ENCODE measurements around the gene JAM3. TPM values are rescaled to one million over a fixed set of nuclear protein-coding genes. Genes with fewer than 3 reads are reported as not detected.
"Not testable (repeated sequence)": the region's sequence is repeated elsewhere in the genome, so short reads cannot be mapped to it uniquely, and the experiment has no call there.

JAM3 gene
- total and polyA plus RNA-seq, 2 donors (not counting 1 experiment from before 2014, with no cell fraction given), result 13.5 to 29.6 TPM

GRCh38 chr11:134110252-134110815, 41.5 kb downstream of the JAM3 start:
- Histone ChIP-seq H3K27me3 (replicated peaks in 1 of 4; ENCODE audit: control extremely low read depth in 1 of 4, control insufficient read depth in 3 of 4, insufficient read depth in 4 of 4, low read length in 3 of 4) (no peaks in the 10 kb centered on the region), H4K20me1 (ENCODE audit: control insufficient read depth, insufficient read depth, low read length, poor library complexity, severe bottlenecking) (no peaks in the 10 kb centered on the region), H3K9ac (ENCODE audit: low read length) (no peak overlapping the region), H3K4me3 (ENCODE audit: control extremely low read depth in 1 of 5, extremely low read depth in 1 of 5, insufficient read depth in 1 of 5, low read depth in 2 of 5, low read length in 4 of 5) (no peak overlapping the region), H3K4me1 (ENCODE audit: control insufficient read depth in 2 of 2, insufficient read depth in 2 of 2, low read length in 2 of 2) (no peaks in the 10 kb centered on the region), H3K9me3 (ENCODE audit: control extremely low read depth in 1 of 3, control insufficient read depth in 2 of 3, insufficient read depth in 1 of 3, low read length in 2 of 3) (peaks cover 2 to 8% (median 8%) of the 10 kb centered on the region in 3 donors), H3K79me2 (ENCODE audit: control insufficient read depth, insufficient read depth, low read length) (no peaks in the 10 kb centered on the region), H3K4me2 (replicated peaks; ENCODE audit: low read depth, low read length, poor library complexity, severe bottlenecking) (no peak overlapping the region), H3K36me3 (replicated peaks in 1 of 2; ENCODE audit: control extremely low read depth in 1 of 2, control insufficient read depth in 1 of 2, extremely low read depth in 1 of 2, insufficient read depth in 2 of 2, low read length in 1 of 2) (no peaks in the 10 kb centered on the region), H3K27ac (ENCODE audit: low read length in 2 of 2) (no peak overlapping the region), H2AFZ (ENCODE audit: insufficient read depth, low read depth, low read length, poor library complexity, severe bottlenecking) (no peak overlapping the region)
- DNase-seq, result no peak
- WGBS (ENCODE audit: insufficient coverage), result no CpG with 5 or more reads among the region's 5 CpGs
- TF ChIP-seq EZH2 (IDR thresholded peaks at IDR 0.05; ENCODE audit: borderline replicate concordance, insufficient read depth, low read depth, low read length, poor library complexity, severe bottlenecking) (no peak), CTCF (IDR thresholded peaks at IDR 0.05) (no peak)
- H3K4me1 Mint-ChIP-seq, result no peaks in the 10 kb centered on the region
- H3K4me3 Mint-ChIP-seq, result no peak overlapping the region
- POLR2A ChIA-PET, result no interaction called here
- intact Hi-C loops (cut with micrococcal nuclease), result no loop called here
- CTCF ChIA-PET, result no interaction called here
- H3K9me3 Mint-ChIP-seq (ENCODE audit: insufficient read depth), result peaks cover 9% of the 10 kb centered on the region
- no peak overlapping the region for H3K27ac Mint-ChIP-seq
- H3K27me3 Mint-ChIP-seq, result no peaks in the 10 kb centered on the region
- no peak for ATAC-seq (ENCODE audit: low read depth)

- intact Hi-C loops (cut with micrococcal nuclease); CTCF ChIA-PET; H3K4me2 ChIP-seq (replicated peaks; ENCODE audit: low read depth, low read length, poor library complexity, severe bottlenecking); H4K20me1 ChIP-seq (ENCODE audit: control insufficient read depth, insufficient read depth, low read length, poor library complexity, severe bottlenecking); ATAC-seq (ENCODE audit: low read depth); POLR2A ChIA-PET; H2AFZ ChIP-seq (ENCODE audit: insufficient read depth, low read depth, low read length, poor library complexity, severe bottlenecking); H3K4me3 ChIP-seq (ENCODE audit: control extremely low read depth in 1 of 5, extremely low read depth in 1 of 5, insufficient read depth in 1 of 5, low read depth in 2 of 5, low read length in 4 of 5); H3K9me3 ChIP-seq (ENCODE audit: control extremely low read depth in 1 of 3, control insufficient read depth in 2 of 3, insufficient read depth in 1 of 3, low read length in 2 of 3); H3K27me3 Mint-ChIP-seq; DNase-seq; H3K27me3 ChIP-seq (replicated peaks in 1 of 4; ENCODE audit: control extremely low read depth in 1 of 4, control insufficient read depth in 3 of 4, insufficient read depth in 4 of 4, low read length in 3 of 4); H3K27ac ChIP-seq (ENCODE audit: low read length in 2 of 2); H3K9ac ChIP-seq (ENCODE audit: low read length); H3K36me3 ChIP-seq (replicated peaks in 1 of 2; ENCODE audit: control extremely low read depth in 1 of 2, control insufficient read depth in 1 of 2, extremely low read depth in 1 of 2, insufficient read depth in 2 of 2, low read length in 1 of 2); H3K4me1 ChIP-seq (ENCODE audit: control insufficient read depth in 2 of 2, insufficient read depth in 2 of 2, low read length in 2 of 2); H3K27ac Mint-ChIP-seq; H3K9me3 Mint-ChIP-seq (ENCODE audit: insufficient read depth); H3K4me3 Mint-ChIP-seq: not testable (repeated sequence)
- peaks cover 15% of the 10 kb centered on the region for H3K4me1 Mint-ChIP-seq
- H3K79me2 ChIP-seq (ENCODE audit: control insufficient read depth, insufficient read depth, low read length), result peaks cover 14% of the 10 kb centered on the region
- WGBS (ENCODE audit: insufficient coverage), result no CpG with 5 or more reads among the region's 1 CpG
Observed at GRCh38 chr11:134113787-134114186, 44.9 kb downstream of the JAM3 start.

Data from B cell (primary cell).